HG02798 (cell line): Measurements from ENCODE around the gene GDPD5.

Source experiments
- ATAC-seq: cut with Tn5 transposase; IDR thresholded peaks from one replicate; pipeline ENCODE4 v1.9.1; 2021; ENCODE audit warnings: mild to moderate bottlenecking; ENCODE audit not compliant: unreplicated experiment, poor library complexity

GDPD5 gene

DNA sequence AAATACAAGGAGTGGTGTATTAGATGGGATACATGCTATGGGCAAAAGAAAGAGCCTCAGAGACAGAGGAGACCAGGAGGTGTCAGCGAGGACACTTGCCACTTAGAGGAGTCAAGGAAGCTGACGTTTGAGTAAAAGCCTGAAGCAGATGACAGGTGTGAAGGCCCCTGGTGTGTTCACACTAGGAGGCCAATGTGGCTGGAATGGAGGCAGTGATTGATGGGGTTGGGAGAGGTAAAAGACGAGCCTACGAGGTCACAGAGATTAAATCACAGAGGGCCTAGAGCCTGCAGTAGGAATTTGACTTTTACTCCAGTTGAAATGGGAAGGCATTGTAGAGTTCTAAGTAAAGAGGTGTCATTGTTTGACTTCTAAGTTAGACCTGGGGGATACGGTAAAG lies 12.0 kb upstream of the GDPD5 start:
- no peak for ATAC-seq

DNA sequence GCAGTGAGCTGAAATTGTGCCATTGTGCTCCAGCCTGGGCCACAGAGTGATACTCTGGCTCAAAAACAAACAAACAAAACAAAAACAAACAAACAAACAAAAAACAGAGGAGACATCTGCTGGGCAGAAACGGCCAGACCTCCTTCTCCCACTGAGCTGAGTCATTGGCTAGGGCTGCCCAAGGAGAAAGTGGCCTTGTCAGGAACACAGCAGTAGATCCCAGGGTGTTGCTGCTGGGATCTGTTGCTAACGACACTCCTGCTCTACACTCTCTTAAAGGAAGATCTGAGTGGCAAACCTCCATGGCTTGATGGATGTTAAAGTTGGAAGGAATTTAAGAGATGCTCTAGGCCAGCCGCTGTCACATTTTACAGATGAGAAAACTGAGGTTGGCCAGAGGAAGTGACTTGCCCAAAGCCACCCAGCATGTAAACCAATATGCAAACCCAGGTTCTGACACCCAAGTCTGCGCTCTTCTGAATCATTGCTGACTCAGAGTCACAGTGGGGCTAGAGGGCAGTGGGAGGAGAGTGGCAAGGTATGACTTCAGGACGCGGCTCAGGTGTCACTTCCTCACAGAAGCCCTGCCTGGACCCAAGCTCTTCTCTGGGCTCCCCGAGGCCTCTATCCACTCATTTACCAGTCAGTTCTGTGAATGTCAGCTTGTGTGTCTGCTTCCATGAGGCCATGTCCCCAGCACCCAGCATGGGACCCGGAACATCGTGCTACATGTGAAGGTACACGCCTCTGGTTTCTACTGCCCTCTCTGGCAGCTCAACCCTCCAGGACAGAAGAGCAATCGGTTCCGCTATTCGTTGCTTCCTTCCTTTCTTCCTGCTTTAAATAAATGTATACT lies 11.3 kb upstream of the GDPD5 start:
- ATAC-seq = peak; percentile 86

DNA sequence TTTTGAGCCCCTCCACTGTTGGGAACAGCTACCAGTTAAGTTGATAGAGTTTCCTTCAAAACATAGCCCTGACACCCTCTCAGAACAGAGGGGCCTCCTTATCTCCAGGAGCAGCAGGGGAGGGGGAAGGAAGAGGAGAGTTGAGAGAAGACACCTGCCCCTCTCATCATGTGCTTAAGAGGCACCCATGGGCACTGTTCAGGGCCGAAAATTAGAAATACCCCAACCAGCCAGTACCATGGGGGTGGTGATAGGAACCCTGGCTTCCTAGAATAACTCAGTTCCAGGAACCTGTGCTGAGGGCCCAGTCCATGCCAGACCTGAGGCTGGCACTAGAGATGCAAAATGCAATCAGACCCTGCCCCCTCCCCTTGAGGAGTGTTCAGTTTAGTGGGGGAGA lies 9.3 kb upstream of the GDPD5 start:
- ATAC-seq = no peak

DNA sequence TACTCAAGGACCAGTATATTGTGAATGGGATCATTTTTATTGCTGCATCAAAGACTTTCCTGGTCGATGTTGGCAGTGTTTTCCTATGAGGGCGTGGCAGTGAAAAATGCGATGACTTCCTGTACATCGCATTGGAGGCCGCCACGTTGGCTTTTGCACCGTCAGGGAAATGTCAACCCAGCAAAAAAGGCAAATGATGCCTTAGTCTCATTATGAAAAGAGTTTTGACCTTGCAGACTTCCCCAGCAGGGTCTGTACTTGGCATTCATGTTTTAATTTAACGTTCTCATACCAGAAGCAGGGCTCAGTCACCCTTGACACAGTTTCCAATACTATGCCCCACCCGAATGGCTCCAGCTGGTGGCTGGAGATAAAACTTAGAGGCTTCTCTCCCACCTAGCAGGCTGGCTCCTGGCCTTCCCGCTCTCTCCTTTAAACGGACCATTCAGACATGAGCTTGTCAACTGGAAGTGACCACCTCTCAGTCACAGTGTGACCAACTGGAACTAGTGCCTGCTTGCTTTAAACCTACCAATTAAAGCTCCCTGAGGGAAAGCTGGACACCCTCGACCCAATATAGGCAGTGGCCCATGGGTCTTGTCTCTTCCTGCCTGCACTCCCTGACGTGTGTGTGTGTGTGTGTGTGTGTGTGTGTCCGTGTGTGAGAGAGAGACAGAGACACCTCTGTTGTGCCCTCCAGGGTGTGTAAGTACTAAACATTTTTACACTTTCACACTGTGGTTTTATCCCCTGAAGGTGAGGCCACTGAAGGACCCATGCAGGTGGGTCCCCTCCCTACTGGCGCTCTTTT lies 8.7 kb upstream of the GDPD5 start:
- ATAC-seq = no peak

DNA sequence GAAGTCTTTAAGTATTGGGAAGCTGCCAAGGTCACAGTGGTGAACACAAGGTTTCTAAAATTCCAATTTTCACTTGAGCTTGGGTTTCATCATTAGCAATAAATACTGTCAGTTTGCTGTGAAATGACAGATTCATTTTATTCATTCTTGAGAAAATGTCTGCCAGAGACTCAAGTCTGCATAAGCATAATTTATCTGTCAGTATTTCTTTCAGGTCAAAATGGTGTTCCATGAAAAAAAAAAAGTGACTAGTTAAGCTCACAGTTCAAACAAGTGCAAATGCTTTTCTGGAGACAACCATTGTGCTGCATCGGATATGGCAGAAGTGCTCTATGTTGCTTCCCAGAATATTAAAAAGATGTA lies 8.1 kb upstream of the GDPD5 start:
- no peak for ATAC-seq

DNA sequence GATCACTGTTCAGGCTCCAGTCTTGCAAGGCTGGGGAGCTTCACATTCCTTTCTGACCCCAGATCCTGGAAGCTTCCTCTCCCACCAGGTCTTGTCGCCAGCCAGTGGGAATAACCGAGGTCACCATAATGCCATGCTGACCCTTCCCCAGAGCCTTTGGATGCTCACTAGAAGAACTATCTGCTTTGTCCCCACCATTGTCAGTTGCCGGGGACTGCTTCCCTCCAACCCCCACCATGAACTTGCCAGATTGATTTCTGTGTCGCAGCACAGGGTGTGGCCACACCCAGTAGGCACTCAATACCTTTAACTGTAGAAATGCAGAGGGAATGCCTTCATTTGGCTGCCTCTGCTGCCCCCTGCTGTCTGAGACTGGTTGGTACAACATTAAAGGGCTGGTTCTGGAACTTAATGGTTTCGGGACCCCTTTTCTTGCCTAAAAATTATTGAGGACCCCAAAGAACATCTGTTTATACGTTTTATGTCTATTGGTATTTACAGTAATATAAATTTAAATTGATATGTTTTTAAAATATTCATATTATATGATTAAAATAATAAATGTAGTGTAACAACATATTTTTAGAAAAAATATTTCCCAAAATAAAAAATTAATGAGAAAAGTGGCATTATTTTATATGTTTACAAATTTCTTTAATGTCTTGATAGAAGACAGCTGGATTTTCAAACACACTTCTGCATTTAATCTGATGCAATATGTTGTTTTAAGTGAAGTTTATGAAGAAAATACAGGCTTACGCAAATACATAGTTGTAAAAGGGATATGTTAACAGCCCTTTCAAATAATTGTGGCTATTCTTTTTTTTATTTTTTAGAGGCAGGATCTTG lies 6.7 kb upstream of the GDPD5 start:
- ATAC-seq = peak; percentile 35

DNA sequence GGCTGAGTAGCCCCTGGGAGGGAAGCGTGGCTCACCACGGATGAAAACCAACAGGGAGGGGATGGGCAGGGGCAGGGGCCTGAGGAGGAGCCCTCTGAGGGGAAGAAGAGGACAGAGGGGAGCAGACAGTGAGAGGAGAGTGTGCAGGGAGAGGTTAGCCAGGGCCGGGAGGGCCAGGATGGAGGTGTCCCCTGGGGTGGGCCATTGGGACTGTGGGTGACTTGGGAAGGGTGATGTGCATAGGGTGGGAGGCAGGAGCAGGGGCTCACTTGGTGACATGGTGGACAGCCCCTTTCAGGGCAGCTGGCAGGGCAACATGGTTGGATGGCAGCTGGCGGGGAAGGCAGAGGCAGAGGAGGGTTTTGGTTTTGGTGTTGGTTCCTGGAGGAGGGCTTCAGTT lies 5.6 kb upstream of the GDPD5 start:
- no peak for ATAC-seq

DNA sequence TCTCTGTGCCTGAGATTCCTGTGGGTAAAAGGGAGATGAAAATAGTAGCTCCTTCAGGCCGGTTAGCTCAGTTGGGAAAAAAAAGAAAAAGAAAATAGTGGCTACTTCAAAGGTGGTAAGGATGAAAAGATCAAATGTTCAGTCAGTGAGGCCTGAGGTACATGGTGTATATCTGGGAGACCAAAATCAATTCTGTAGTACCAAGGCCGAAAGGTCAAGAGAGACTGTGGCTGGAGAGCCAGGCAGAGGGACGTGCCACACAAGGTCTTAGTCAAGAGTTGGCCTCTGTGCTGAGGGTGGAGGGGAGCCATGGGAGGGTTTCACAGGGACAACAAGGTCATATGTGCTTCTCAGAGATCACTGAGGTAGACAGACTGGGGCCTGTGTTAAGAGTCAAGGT lies 4.8 kb upstream of the GDPD5 start:
- no peak for ATAC-seq

DNA sequence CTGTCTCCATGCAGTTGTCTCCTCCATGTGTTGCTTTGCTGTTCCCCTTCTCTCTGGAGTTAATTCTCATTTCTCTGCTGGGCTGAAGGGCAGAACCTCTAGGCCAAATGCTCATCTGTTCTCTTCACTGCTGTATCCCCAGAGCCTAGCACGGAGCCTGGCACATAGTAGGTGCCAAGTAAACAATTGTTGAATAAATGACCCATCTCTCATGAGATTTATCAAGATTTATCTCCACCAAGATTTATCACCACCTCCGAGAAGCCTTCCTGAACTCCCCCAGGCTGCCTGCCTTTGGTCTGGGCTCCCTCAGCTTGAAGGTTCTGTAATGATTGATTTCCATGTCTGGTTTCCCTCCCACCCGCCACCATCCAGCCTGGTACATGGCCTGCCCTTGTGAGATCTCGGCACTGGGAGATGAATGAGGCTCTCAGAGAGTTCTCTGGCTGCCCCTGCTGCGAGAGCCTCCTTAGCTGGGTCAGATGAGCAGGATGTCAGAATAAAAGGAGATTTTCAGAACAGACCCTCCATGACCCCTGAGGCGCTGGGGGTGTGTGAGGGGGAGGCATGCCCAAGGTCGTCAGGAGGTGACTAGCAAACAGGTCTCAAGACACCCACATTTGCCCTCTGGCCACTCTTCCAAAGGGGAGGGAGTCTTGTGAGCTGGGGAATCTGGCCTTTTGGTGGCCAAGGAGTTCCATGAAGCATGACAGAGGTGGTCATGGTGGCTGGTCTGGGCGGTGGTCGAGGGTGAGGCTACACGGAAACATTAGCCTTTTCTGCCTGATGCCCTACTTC lies 2.4 kb upstream of the GDPD5 start:
- ATAC-seq = no peak

DNA sequence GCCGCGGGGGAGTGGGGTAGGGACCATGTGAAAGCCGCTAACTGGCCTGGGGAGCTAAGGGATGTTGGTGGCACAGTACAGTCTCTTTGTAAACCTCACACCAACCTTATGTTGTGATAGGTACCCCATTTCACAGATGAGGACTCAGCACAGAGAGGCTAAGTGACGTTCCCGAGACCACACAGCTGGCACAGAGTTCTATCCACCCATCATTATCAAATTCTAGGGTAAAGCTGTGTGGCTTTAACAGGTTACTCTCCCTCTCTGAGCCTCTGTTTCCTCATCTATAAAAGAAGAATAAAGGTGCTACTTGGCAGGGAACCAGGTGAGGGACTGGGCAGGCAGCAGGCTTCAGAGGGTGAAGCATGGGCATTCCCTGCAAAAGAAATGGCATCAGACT lies 1.4 kb upstream of the GDPD5 start:
- no peak for ATAC-seq

DNA sequence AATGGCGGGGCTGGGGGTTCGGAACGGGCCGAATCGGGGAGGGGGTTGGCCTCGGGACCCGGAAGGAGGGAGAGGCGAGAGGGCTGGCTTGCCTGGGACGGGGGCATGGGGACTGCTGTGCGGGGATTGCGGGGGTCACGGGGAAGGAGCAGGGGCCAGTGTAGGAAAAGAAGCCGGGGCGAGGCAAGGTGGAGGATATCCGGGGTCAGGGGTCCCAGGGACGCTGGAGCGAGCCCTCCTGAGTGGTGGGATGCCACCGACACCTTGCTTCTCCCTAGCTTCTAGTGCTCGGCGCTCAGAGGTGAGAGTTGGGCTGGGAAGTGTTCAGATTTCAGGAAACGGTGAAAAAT lies 426 bp upstream of the GDPD5 start:
- no peak for ATAC-seq

DNA sequence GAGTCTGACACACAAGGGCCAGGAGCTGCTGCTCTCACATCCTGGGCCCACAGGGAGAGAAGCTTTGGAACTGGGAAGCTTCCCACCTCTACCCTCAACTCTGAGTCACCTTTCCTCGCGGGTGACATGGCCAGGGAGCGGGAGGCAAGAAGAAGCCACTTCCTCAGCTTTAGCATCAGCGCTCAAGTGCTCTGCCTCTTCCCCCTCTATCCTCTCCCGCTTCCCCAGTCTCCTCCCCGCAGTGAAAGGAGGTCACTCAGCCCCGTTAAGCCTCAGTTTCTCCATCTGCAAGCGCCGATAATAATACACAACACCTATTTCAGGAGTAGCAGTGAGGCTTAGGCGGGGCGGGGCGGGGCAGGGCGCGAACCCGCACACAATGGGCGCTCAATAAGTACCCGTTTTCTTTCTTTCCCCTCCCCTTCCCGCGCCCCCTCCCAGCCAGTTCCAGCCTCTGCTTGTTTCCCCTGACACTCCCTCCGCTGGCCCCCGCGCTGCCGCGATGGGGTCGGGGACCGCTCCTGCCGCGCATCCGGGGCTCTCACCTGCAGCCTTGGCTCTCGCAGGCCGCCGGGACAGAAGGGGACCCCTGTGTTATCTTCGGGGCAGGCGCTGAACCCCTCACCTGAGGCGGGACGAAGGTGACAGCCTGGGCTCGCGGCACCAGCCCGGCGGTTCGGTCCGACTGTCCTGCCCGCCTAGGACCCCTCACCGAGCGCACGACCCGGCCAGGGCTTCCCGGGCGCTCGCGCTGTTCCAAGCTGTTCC lies 892 bp downstream of the GDPD5 start:
- no peak for ATAC-seq

DNA sequence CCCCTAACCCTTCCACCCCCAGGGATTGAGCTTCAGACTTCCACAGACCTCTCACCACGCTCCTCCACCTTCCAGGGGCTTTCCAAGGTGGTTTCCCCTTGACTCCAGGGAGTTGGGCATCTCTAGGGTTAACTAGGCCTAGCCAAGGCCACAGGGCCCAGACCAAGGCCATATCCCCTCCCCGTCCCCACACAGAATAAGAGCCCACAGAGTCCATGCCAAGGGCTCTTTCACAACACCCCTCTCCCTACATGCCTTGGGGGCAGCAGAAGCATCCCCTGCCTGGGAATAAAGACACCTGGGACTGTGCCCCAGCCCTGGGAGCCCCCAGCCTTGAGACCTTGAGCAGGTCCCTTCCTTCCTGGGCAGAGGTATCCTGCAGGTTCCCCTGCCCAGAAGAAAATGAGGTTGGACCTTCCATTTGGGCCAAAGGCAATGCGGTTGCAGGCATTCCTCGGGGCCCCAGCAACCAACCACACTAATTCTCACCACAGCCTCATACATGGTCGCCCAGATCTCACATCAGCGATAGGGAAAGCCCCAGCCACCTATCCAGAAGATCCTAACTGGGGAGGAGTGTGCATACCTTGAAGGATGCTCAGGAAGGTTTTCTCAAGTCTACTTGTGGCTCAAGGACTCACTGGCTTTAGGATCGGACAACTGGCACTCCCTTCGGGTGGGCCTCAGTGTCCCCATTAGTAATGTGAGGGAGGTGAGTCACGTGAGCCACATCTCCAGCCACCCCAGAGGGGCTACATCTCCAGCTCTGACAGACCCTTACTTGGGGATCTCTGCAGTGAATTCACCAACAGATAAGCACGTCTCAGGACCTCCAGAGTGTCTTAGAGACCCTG lies 1.7 kb downstream of the GDPD5 start:
- no peak for ATAC-seq

DNA sequence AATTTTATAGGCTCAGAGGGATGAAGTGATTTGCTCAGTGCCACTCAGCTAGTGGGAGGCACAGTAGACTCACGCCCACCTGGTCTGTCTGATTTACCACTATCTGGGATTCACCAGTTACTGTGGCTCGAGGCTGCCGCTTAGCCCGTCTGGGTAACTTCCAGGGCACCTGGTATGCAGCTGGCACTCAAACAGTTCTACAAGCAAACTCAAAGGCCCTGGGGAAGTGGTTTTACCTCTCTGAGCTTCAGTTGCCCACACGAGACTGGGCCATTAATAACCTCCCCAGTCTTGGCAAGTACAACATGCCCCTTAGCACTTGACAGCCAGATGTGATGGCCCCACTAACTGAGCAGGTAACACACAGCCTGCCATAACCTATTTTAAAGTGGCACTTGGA lies 2.6 kb downstream of the GDPD5 start:
- no peak for ATAC-seq

DNA sequence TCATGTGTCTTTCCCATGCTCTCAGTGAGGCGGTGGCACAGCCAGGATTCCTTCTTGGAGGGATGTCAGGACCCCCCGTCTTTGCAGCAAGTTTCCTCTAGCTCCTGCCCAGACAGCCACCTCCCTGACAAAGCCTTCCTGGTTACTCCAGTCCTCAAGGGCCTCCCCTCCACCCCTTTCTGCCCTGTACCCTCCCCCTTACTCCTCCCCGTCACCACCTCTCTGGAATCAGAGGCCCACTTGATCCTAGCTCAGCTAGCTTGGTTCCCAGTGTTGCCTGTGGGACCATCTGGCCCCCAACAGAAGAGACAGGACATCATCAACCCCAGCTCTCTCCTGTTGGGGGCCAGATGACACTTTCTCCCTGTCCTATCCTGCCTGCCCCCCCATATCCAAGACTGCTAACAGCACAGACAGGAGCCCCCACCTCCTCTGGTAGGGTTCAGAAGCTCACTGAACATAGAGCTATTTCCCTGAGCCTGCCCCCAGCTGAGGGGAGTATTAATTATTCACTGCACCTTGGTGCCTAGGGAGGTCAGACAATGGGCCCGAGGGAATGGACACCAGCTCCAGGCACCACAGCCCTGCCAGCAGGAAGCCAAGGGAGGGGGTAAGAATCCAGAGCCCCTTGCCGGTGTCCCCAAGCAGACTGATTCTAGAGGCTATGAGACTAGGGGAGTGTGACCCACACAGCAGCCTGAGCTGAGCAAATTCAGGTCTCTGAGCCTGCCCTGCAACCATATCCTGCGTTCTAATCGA lies 3.3 kb downstream of the GDPD5 start:
- ATAC-seq = no peak

DNA sequence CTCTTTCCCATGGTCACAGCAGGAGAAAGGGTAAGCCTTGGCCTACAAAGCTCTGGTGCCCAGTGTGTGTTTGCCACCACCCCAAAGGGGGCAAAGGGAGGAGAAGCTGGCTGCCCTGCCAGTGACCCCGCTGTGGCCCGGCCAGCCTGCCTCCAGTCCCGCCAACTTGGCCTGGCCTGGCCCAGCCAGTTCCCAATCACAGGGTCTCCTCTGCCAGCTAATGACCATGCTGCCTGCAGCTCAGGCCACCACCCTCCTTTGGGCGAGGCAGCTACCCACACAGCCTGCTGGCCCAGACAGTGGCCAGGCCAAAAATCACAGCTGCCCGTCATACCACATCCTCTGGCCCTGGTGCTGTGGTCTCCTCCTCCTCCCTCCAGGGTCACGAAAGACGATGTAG lies 5.1 kb downstream of the GDPD5 start:
- ATAC-seq = no peak

DNA sequence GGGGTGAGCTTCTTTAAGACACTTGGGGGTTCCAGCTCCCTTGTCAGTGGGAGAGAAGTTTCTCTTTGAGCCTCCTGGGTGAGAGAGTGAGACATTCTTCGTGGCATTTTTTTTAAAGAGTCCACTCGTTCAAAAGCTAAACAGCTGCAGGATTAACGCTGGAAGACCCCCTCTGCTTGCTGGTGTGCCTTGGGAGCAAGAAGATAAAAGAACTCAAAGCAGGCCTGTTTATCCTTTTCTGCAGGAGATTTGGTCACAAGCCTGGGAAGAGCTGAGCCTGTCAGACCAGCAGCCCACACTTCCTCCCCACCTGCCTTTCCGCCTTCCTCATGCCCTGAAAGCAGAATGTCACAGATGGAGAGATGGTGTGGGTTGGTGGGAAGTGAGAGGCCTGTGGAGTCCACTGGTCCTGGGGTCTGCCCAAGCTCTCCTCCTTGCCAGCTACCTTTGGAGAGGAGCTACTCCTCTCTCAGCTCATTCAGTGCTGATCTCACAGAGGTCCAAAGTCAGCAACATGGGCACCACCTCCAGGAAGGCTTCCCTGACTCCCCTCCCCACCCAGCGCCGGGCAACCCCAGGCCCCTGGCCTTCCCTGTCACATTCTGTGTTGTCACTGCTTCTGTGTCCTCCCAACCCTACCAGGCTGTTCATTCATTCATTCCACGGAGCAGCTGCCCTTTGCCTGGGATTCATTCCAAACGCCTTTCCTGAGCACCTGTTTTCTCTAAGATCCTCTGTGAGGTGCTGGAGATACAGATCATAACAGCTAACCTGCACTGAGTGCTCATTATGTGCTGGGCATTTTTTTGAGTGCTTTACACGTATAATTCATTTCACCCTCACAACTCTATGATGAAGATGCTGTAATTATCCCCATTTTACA lies 6.7 kb downstream of the GDPD5 start:
- no peak for ATAC-seq
